Measurements from ENCODE around the gene PLEK2. TPM values are rescaled to one million over a fixed set of nuclear protein-coding genes. Genes with fewer than 3 reads are reported as not detected.
"Not testable (repeated sequence)": the region's sequence is repeated elsewhere in the genome, so short reads cannot be mapped to it uniquely, and the experiment has no call there.

The PLEK2 gene
- polyA plus RNA-seq, 4 donors = 1.1 to 4.0 (median 2.4) TPM

DNA sequence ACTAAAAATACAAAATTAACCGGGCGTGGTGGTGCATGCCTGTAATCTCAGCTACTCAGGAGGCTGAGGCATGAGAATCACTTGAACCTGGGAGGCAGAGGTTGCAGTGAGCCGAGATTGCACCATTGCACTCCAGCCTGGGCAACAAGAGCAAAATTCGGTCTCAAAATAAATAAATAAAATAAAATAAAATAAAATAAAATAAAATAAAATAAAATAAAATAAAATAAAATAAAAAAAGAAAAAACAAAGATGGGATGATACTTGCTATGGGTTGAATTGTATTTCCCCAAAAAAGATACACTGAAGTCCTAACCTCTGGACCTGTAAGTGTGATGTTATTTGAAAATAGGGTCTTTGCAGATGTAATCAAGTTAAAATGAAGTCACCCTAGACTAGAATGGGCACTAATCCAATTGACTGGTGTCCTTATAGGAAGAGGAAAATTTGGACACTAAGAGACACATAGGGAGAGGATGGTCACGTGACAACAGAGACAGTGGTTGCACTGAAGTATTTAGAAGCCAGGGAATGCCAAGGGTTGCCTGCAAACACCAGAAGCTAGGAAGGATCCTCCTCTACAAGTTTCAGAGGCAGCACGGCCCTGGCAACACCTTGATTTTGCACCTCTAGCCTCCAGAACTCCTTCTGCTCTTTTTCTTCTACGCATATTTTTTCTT lies 3.7 kb downstream of the PLEK2 start:
- DNase-seq (ENCODE audit: low read depth in 4 of 4, low spot score in 2 of 4) = not testable (repeated sequence)

DNA sequence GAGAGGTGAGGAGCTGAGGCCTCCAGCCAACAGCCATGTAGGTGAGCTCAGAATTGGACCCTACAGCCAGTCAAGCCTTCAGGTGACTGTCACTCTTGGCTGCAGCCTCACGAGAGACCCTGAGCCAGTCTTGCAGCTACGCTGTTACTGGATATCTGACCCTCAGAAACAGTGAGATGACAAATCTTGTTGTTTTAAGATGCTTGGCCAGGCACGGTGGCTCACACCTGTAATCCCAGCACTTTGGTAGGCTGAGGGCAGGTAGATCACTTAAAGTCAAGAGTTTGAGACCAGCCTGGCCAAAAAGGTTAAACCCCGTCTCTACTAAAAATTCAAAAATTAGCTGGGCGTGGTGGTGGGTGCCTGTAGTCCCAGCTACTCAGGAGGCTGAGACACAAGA lies 6.2 kb downstream of the PLEK2 start:
- DNase-seq (ENCODE audit: low read depth in 4 of 4, low spot score in 2 of 4) = no peak

DNA sequence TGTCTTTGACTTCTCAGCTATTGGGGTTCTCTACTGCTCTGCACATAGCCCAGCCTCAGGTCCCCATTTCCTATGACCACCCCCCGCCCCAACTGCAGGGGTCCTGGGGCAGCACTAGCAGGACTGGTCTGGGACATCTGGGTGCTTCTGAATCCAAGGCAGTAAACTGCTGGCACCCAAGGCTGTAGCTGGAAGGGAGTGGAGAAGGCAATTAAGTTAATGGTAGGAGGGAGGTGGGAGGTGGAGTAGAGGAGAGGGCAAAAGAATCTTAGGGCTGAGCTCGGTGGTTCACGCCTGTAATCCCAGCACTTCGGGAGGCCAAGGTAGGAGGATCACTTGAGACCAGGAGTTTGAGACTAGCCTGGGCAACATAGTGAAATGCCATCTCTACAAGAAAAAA lies 11.5 kb downstream of the PLEK2 start:
- DNase-seq (ENCODE audit: low read depth in 4 of 4, low spot score in 2 of 4) = no peak

DNA sequence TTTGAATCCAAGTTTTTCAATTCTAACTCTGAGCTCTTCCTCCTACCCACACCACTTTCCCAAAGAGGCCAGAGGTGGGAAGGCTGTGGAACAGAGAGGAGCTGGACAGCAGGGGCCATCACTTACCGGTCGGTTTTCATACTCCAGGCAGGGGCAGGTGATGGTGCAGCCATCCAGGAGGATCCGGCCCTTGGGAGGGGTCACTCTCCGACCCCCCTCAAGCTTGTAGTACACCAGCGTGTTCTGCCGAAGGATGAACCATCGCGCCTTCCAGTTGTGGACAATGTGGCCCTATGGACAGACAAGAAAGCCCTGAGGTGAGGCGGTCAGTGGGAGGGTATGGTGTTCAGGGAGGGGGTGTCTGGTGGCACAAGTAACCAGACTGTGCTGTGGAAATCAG lies 14.4 kb downstream of the PLEK2 start:
- no peak for DNase-seq (ENCODE audit: low read depth in 4 of 4, low spot score in 2 of 4)

DNA sequence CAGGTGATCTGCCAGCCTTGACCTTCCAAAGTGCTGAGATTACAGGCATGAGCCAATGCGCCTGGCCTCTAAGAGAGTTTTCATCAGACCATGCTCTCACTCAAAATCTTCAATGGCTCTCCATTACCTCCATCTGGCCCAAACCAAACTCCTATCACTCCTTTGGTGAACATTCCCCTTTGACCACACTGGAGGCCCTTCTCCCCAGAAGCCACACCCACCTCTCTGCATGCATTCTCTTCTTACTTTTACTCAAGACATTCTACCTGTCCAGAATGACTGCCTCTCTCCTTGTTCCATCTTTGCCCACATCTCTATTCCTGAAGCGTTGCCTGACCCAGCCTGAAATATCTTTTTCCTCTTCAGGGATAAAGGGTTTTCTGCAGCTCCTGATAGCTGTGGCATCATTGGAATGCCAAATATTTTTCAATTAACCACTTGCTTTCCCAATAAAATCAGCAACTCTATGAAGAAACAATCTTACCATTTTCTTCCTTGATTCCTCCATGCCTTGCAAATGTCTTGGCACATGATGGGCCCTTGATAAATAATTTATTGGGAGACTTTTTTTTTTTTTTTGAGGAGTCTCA lies 15.5 kb downstream of the PLEK2 start:
- no peak for DNase-seq (ENCODE audit: low read depth in 4 of 4, low spot score in 2 of 4)

DNA sequence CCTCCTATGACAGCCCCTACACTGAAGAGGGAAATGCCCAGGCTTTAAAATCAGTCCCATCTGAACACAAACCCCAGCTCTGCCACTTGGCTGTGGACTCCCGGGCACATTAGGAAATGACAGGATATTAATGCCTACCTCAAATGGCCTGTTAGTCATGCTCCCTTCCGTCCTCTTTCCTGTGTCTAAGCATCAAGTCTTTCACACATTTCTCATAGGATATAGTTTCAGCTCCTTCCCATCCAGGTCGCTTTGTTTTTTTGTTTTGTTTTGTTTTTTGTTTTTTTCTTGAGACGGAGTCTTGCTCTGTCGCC lies 16.1 kb downstream of the PLEK2 start:
- no peak for DNase-seq (ENCODE audit: low read depth in 4 of 4, low spot score in 2 of 4)

DNA sequence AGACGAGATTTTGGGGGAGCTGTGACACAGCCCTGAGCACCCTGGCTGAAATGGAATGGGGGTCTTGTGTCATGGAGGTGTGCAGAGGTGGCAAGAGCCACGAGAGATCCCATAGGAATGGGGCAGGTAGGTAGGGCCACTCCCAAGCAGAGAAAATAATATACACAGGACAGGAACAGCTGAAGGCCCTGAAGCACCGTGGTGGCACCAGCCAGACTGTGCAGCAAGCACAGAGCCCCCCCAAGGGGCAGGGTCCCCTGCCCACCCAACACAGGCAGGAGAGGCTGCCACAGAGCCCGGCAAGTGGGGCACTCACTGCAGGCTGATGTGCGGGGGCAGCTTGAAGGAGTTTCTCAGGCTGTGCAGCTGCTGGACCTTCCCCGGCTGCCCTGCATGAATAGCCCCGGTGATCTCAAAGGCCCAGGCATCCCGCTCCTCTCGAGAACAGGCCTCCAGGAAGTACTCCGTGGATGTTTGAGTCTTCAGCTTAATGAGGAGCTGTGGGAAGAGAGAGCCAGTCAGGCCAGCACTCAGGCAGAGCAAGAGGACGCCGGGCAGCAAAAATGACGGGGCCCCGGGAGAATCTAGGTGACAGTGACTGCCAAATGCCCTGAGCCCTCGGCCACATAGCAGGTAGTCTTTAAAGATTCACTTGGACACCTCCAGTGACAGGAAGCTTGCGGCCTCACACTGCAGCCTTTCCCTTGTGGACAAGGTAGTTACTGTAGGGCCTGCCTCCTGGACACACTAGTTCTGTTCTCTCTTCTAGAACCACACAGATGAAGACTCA lies 16.7 kb downstream of the PLEK2 start:
- no peak for DNase-seq (ENCODE audit: low read depth in 4 of 4, low spot score in 2 of 4)

DNA sequence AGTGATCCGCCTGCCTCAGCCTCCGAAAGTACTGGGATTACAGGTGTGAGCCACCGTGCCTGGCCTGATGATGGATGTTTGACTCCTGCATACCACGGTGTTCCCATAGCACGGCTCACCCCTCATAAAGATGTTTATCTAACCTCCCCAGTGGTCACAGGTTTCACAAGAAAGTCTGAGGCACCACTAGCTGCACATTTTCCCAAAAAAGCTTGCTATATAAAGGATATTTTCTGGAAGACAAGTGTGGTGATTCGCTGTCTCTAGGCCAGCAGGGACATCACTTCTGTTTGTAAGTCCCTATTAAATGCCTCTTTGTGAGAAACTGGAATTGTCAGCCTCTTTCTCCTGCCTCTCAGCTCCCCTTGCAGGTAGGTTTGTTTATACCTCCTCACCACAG lies 18.3 kb downstream of the PLEK2 start:
- no peak for DNase-seq (ENCODE audit: low read depth in 4 of 4, low spot score in 2 of 4)

DNA sequence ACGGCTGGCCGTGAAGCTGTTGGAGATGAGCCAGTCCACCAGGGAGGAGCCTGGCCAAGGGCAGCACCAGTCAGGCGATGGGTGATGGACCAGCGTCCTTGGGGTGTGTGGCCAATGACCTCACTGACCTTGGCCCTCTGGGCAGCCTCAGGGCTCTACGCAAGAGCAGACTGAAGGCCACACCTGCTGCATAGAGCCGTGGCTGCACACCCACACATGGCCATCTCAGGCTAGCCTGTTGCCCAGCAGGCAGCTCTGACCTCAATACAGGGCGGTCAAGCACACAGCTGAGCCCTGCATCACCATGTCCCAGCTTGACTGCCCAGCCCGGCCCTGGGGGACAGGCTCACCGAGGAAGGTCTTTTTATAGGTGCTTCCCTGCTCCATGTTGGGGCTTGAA lies 19.2 kb downstream of the PLEK2 start:
- no peak for DNase-seq (ENCODE audit: low read depth in 4 of 4, low spot score in 2 of 4)

DNA sequence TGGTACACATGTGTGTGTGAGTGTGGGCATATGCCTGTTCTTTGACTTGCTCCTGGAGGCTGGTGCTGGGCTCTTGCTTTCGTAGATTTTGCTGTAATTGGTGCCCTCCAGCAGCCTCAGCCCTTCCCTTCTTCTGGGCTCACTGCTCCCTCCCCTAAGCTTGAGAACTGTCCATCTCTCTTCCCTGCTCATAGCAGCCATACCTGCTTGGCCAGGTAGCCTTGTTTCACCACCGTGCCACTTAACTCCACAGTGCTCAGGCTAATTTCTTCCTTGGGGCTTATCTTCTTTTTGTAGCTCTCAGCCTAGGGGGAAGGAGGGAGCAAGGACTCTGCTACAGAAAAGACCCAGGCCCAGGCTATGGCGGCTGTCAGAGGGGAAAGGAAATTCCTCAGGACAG lies 19.8 kb downstream of the PLEK2 start:
- no peak for DNase-seq (ENCODE audit: low read depth in 4 of 4, low spot score in 2 of 4)

DNA sequence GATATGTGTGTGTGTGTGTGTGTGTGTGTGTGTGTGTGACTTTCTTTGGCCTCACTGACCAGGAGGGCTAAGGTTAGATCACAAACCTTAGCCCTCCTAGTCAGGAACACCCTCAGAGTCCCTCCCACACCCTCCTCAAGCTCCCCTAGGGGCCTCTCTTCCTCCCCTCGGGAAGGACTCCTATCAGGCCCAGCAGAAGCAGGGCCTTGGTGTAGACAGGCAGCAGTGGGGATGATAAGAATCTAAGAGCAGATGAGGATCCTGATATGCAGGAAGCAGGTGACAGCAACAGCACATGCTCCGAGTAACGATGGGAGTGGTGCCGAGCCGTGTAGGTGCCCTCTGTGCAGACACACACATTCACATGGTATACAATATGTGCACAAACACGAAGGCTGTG lies 20.7 kb downstream of the PLEK2 start:
- DNase-seq (ENCODE audit: low read depth in 4 of 4, low spot score in 2 of 4) = no peak

DNA sequence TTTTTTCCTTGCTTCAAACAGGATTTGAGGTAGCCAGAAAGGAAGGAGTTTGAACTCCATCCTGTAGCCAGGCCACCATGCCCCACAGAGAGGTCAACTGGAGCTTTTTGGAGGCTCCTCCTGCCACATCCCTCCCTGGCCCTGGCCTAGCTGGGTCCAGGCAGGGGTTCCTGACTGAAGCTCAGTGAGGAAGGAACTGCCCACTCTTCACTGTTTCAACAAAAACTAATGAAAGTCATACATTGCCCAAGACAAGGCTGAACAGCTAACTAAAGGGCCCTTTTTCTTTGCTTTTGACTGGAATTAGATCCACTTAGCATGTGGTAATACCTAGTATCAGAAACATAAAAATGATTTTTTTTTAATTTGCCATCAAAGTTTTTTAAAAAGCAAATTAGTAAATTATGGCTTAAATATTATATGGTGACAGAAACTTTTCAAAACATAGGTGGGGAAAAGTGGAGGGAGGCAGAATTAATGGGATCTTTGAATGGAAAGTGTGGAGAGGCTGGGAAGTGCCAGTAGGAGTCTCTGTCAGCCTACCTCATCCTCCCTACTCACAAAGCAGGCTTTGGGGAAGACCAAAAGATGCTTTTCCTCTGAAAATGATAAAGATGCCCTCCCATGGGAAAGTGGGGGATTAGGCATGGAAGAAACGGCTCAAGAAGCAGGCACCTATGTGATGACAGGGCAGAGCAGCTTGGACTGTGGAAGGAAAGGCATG lies 22.0 kb downstream of the PLEK2 start:
- DNase-seq (ENCODE audit: low read depth in 4 of 4, low spot score in 2 of 4) = no peak

DNA sequence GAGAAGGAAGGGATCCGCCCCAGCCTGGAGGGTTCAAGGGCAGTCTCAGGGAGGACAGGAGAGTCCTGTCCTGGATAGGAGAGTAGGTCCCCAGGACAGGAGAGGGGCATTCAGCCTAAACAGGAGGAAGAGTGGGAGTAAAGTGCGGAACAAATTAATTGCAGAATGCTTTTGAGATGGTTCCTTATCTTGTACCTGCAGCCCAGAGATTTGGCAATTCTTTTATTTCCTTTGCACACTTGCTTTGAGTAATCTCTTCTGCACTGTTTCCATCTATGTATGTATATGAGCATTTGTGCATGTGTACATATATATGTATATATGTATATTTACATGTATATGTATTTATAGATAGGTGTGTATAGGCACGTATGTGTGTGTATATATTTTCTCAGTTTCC lies 22.7 kb downstream of the PLEK2 start:
- no peak for DNase-seq (ENCODE audit: low read depth in 4 of 4, low spot score in 2 of 4)

DNA sequence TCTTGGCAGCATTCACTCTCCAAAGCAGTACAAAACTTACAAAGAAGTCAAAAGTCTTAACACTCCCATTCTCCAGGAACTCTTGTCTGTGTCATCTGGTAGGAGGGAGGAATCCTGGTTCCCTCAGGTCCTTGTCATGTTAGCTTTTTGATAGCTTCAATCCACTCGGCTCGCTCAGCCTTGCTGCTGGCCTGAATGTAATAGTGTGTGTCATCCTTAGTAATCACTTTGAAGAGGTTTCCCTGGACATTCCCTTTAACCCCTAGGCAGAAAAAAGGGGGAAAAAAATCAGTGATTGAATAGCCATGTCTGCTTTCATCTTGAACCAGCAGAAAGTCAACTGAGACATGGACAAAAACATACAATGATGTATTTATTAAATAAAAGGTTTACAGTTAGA lies 24.8 kb downstream of the PLEK2 start:
- no peak for DNase-seq (ENCODE audit: low read depth in 4 of 4, low spot score in 2 of 4)

DNA sequence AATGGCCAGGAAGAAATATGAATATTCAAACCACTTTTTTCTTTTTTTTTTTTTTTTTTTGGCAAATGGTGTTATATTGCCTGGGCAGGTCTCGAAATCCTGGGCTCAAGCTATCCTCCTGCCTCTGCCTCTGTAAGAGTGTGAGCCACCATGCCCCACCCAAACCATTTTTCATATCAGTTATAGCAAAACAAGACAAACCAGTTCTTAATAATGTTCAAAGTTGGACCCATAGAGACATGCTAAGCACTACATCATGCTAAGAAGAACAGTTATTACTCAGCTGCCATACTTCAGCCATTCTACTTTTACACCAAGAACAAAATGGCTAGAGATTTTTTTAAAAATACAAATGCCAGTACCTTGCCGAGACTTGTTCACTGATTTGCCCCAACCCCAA lies 26.3 kb downstream of the PLEK2 start:
- no peak for DNase-seq (ENCODE audit: low read depth in 4 of 4, low spot score in 2 of 4)

DNA sequence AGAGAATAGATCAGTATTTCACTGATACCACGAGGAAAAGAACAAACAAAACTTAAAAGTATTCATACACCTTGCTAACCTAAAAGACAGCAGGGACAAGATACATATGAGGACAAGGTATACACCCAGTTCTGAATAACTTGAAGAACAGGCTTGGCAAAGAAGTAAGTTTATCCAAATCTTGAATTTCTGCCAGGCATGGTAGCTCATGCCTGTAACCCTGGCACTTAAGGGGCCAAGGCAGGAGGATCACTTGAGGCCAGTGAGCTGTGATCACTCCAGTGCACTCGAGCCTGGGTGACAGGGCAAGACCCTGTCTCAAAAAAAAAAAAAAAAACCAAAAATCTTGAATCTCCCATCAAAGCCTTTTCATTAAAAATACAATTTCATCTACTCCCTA lies 26.8 kb downstream of the PLEK2 start:
- no peak for DNase-seq (ENCODE audit: low read depth in 4 of 4, low spot score in 2 of 4)

DNA sequence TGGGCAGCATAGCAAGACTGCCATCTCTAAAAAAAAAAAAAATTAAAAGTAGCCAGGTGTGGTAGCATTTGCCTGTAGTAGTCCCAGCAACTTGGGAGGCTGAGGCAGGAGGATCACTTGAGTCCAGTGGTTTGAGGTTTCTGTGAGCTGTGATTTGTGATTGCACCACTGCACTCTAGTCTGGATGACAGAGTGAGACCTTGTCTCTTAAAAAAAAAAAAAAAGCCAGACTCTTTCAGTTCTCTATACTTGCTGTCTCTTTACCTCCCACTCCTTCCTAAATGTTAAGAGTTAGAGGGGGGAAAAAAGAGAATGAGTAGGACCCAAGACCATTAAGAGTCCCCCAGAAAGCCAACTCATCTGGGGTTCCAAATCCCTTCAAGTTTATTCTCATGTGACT lies 34.0 kb downstream of the PLEK2 start:
- DNase-seq (ENCODE audit: low read depth in 4 of 4, low spot score in 2 of 4) = no peak

DNA sequence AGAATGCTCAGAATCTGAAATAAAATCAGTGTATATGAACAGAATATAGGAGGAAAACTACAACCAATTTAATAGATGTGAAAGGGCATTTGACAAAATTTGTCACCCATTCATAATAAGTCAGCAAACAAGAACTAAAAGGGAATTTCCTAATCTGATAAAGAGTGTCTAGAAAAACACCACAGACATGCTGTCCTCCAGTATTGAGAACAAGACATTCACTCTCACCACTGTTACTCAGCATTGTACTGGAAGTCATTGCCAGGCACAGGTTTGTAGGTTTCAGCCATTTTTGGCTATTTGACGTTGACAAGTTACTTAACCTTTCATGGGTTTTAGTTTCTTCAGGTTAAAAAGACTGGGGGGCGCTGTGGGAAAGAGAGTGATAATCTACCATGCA lies 38.6 kb downstream of the PLEK2 start:
- no peak for DNase-seq (ENCODE audit: low read depth in 4 of 4, low spot score in 2 of 4)

DNA sequence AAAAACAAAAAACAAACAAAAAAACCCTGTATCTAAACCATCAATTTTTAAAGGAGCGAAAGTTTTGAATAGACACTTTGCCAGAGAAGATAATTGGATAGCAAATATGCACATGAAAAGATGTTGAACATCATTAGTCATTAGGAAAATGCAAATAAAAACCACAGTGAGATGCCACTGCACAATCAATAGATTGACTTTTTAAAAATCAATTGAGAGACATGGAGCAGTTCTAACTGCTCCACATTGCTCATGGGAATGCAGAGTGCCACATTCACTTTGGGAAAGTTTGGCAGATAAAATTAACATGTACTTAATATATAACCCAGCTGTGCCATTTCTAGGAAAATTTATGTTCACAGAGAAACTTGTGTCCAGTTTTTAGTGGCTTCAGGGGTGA lies 39.1 kb downstream of the PLEK2 start:
- no peak for DNase-seq (ENCODE audit: low read depth in 4 of 4, low spot score in 2 of 4)

DNA sequence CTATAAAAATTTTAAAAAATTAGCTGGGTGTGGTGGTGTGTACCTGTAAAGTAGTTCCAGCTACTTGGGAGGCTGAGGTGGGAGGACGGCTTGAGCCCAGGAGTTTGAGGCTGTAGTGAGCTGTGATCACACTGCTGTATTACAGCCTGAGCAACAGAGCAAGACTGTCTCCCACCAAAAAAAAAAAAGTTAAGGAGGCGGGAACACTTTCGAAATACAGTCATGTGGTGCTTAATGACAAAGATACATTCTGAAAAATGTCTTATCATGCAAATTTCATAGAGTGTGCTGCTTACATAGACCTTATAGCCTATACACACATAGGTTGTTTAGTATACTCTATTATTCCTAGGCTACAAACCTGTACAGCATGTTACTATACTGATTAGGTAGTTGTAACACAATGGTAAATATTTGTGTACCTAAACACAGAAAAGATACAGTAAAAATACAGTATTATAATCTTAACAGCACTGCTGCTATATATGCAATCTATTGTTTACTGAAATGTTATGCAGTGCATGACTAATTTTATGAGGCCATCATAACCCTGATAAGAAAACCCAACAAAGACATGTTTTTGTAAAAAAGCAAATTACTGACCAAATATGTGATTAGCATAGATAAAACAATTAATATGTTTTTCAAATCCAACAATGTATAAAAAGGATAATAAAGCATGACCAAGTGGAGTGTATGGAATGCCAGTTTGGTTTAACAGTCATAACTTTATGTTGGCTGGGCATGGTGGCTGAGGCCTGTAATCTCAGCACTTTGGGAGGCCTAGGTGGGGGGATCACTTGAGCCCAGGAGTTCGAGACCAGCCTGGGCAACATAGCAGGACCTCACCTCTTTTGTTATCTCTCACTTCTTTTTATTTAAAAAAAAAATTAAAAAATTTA lies 40.5 kb downstream of the PLEK2 start:
- DNase-seq (ENCODE audit: low read depth in 4 of 4, low spot score in 2 of 4) = no peak

DNA sequence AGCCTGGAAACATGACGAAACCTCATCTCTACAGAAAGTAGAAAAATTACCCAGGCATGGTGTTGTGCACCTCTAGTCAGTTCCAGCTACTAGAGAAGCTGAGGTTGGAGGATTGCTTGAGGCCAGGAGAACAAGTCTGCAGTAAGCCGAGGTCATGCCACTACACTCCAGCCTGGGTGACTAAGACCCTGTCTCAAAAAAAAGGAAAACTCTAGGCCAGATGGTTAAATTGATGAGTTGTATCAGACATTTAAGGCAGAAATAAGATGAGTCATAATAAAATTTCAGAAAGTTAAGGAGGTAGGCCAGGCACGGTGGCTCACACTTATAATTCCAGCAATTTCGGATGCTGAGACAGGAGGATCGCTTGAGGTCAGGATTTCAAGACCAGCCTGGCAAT lies 41.1 kb downstream of the PLEK2 start:
- no peak for DNase-seq (ENCODE audit: low read depth in 4 of 4, low spot score in 2 of 4)

Measured in left renal cortex interstitium (tissue), 4 donors.